ENCODE data around the gene CCR5.

DNA sequence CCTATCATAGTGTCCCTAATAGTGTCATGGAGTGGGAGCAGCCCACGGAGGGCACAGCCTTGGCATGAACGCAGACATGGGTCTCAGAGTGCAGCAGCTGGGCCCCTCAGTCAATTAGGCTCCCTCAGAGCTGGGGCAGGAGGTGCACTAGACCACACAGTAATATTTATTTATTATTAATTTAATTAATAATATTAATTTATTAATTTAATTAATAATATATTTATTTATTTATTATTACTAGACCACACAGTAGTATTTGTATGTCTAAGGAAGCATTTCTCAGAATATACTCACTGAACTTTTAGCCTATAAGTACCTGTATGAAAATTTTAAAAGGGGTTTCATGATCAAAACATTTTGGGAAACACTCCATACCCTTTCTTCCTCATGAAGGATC is 30.8 kb downstream of the CCR5 start:
- TF ChIP-seq CTCF (IDR thresholded peaks at IDR 0.05) (no peak), EP300 (IDR thresholded peaks at IDR 0.05) (no peak)
